GM21825 (cell line): ENCODE data around the gene FAM162A.

Source experiments
- ATAC-seq: cut with Tn5 transposase; IDR thresholded peaks from one replicate; pipeline ENCODE4 v1.9.1; 2021; ENCODE audit warnings: mild to moderate bottlenecking, moderate library complexity; ENCODE audit not compliant: unreplicated experiment

The FAM162A gene

DNA sequence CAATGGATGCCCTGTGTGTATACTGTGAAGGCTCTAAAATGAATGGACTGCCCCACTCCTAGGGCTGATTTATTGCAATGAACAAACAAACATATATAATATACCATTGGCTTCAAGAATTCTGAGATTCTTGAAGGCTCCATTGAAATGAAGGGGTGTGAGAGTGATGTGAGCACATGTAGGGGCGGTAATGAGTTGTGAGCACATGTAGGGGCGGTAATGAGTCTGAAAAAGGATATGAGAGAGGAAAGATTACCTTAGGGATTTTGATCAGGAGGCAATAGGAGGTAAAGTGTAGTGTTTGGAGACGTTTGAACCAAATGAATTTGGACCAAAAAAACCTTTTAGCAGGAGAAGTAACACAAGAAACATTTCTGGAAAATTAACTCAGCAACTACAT is 3.7 kb downstream of the FAM162A start:
- ATAC-seq = no peak

- no peak for ATAC-seq
Measured at GRCh38 chr3:122389197-122389596, 5.2 kb downstream of the FAM162A start.

DNA sequence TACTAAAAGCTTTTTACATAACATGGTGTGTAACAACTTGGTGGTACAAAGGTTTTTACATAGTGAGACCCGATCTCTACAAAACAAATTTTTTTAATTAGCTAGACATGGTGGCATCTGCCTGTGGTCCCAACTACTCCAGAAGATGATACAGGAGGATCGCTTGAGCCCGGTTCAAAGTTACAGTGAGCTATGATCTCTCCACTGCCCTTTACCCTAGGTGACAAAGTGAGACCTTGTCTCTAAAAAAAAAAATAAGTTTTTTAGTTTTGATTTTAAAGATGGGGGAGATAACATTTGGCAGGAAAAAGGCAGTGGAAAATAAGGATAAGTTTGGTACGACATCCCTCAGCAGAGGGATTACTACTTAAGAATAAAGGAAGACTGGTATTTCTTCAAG is 5.9 kb downstream of the FAM162A start:
- no peak for ATAC-seq

GRCh38 chr3:122390665-122391064 is 6.7 kb downstream of the FAM162A start:
- ATAC-seq = no peak

DNA sequence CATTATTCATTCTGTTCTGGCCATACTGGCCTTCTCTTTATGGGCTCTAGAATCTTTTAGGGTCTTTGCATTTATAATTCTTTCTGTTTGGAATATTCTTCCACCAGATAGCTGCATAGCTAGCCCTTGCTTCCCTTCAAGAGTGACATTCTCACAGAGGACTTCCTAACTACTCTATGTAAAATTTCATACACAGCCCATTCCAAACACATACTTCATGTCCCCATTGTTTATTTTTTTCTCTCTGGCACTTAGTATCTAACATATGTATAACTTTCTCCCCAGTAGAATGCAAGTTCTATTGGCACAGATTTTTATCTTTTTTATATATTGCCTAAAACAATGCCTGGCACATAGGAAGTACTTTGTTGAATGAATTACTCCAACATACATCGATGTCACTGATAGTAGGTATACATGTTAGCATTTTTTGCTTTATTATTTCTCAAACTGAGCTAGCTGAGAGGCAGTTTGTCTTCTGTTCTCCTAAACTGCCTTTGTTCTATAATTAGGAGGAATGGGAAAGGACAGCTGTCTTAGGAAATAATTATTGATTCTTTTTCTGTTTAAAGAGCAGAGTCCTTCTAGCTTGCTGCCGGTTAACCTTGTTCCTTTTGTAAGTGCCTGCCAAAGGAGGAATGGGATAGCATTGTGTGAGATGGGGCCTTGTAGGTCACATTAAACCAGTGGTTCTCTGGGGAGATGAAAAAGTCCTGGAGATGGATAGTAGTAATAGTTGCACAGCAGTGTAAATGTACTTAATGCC is 7.9 kb downstream of the FAM162A start:
- no peak for ATAC-seq

GRCh38 chr3:122392868-122393844 is 9.2 kb downstream of the FAM162A start:
- no peak for ATAC-seq

DNA sequence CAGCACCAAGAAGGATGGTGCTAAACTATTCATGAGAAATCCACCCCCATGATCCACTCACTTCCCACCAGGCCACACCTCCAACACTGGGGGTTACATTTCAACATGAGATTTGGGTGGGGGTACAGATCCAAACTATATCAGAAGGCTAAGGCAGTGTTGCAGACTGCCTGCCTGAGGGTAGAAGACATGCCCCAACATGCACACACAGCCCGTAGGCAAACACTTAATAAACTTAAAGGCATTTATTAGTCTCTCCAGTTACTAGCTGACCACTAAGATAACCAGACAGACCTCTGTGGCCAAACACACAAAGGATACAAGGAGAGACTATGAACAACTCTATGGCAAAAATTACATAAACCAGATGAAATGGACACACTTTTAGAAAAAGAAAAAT is 10.2 kb downstream of the FAM162A start:
- ATAC-seq = no peak

- ATAC-seq = no peak
Measured at GRCh38 chr3:122395582-122395981, 11.6 kb downstream of the FAM162A start.

DNA sequence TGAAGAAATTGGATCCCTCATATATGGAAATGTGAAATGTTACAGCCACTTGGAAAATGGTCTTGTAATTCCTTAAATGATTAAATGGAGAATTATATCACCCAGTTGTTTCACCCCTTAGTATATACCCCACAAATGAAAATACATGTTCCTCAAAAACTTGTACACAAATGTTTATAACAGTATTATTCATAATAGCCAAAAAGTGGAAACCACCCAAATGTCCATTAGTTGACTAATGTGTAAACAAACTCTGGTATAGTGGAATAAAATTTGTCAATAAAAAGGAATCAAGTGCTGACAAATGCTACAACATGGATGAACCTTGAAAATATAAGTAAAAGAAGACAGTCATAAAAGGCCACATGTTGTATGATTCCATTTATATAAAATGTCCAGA is 12.5 kb downstream of the FAM162A start:
- ATAC-seq = no peak

DNA sequence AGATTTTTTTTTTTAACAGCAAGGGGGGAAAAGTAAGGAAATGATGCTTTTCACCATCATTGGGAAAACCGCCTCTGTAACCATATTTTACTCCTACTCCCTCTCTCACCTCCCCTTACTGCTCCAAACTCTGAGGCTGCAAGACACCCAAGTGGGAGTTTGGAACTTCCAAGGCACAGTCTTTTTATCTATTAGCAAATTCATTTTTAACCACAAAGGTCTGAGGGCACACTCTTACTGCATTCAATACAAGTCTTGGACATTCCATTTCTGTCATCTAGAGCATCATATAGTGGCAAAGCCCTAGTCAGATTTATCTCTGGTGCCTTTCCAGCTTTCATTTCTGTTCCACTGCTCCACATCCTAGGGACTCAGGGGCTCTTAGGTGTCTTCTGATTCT is 13.2 kb downstream of the FAM162A start:
- ATAC-seq = no peak

DNA sequence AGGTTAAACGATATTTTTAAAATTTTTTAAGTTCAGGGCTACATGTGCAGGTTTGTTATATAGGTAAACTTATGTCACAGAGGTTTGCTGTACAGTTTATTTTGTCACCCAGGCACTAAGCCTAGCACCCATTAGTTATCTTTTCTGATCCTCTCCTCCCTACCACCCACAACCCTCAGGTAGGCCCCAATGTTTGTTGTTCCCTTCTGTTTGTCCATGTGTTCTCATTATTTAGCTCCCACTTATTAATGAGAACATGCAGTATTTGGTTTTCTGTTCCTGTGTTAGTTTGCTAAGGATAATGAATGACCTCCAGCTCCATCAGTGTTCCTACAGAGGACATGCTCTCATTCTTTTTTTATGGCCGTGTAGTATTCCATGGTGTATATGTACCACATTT is 14.9 kb downstream of the FAM162A start:
- no peak for ATAC-seq

- ATAC-seq = no peak
Measured at GRCh38 chr3:122403489-122403888, 19.5 kb downstream of the FAM162A start.

- no peak for ATAC-seq
Measured at GRCh38 chr3:122405015-122405414, 21.0 kb downstream of the FAM162A start.

DNA sequence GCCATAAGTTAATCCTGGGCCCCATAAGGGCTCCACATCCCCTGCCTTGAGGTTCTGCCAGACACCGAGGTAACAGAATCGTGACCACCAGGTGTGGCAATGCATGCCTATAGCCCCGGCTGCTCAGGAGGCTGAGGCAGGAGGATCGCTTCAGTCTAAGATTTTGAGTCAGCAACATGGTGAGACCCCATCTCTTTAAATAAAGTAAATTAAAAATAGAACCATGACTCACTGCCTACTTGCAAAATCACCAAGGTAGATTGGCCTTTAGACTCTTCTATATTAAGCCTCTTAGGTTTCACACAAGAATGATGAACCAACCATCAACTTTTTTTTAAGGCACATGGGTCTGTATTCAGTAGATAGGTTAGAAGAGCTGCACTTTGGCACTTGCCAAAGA is 22.2 kb downstream of the FAM162A start:
- ATAC-seq = no peak

DNA sequence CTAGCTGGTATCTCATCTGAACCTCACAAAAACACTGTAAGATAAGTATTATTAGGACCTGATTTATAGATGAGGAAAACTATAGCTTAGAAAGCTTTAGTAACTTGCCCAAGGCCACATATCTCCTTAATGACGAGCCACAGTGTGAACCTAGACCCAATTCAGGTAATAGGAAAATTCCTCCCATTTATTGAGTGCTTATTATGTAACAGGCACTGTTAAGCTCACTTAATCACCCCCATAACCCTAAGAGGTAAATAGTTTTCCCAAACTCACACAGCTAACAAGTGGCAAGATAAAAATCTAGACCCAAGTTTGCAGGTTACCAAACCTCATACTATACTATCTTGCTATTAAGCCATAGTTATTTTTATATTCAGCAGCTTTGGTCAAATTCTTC is 24.0 kb downstream of the FAM162A start:
- ATAC-seq = no peak

DNA sequence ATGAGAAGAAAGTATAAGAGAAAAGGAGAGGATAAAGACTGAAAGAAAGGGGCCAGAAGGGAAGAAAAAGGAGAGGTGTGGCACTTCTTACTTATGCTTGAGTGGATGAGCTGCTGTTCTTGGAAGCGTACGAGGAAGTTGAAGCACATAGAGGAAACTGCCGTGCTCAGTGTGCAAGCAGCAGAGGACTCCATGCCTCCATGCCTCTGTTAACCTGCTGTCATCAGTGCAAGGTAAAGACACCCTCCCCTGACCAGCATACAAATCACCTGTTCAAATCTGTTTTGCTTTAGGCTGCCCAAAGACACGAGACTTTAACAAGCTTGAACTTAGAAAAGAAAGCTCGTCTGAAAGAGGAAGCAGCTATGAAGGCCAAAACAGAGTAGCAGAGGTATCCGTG is 25.5 kb downstream of the FAM162A start:
- no peak for ATAC-seq

DNA sequence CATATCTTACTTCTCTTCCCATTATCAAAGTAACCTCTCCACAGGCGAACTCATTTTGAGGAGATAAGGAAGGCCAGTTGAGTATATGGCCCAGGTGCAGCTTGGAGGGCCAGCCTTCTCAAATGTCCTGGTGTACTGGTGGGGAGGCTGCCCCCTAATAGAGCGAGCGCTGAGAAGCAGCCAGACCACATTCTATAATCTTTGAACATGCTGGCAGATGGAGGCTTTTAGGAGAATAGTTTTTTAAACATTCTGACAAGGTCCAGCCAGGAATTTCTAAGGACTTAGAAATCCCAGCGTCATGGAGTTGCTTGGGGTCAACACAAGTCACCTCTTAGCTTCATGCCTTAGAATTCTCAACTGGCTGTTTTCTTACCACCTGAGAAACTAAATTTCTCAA is 26.1 kb downstream of the FAM162A start:
- no peak for ATAC-seq

DNA sequence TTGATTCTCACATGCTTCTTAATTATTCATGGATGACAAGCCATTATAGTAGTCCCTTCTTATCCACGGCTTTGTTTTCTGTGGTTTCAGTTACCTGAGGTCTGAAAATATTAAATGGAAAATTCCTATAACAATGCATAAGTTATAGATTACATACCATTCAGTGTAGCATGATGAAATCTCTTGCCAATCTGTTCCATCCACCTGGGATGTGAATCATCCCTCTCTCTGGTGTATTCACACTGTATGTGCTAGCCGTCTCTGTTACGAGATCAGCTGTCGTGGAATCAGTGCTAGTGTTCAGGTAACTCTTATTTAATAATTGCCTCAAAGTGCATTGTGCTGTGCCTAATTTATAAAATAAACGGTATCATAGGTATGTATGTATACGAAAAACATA is 26.7 kb downstream of the FAM162A start:
- no peak for ATAC-seq

DNA sequence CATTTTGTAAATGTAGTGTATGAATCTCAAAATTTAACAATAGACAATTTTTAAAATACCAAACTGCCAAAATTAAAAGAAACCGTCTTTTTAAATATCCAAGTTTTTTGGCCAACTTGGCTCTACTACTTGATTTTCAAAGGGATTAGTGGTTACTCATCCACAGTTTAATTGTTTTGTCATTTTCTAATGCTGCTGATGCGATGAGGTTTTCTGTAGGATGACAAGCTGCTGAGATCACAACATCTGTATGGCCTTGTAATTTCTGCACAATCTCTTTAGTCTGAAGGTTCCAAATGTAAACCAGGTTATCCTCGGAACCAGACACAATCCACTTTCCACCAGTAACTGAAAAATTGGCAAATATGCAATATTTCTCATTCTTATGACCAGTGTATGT is 30.4 kb downstream of the FAM162A start:
- no peak for ATAC-seq

- peak; percentile 44 for ATAC-seq
Measured at GRCh38 chr3:122415104-122415744, 31.2 kb downstream of the FAM162A start.
